Lower lobe of right lung (tissue), 2 donors: Measurements from ENCODE around the gene PHACTR3. TPM values are rescaled to one million over a fixed set of nuclear protein-coding genes. Genes with fewer than 3 reads are reported as not detected.

Experiments
- ATAC-seq, 2 donors: fragments of 200-7000 bp; cut with Tn5 transposase; one replicate each; pipeline ENCODE4 v1.9.1; 2020 to 2022; ENCODE audit warnings: mild to moderate bottlenecking in 2 of 2, moderate library complexity in 2 of 2
- DNase-seq: peaks from one replicate; pipeline ENCODE4 v3.0.0-alpha.2; 2020
- H3K27ac ChIP-seq: fragments of 200-600 bp; one replicate; pipeline ENCODE4 v1.8.0; 2022
- H3K27me3 ChIP-seq: fragments of 200-600 bp; one replicate; pipeline ENCODE4 v1.8.0; 2022; ENCODE audit warnings: low read depth
- H3K36me3 ChIP-seq: fragments of 200-600 bp; one replicate; pipeline ENCODE4 v1.8.0; 2022; ENCODE audit warnings: mild to moderate bottlenecking
- H3K4me1 ChIP-seq: fragments of 200-600 bp; one replicate; pipeline ENCODE4 v1.8.0; 2022
- H3K4me3 ChIP-seq: fragments of 200-600 bp; one replicate; pipeline ENCODE4 v1.8.0; 2022; ENCODE audit warnings: mild to moderate bottlenecking
- H3K9me3 ChIP-seq: fragments of 200-600 bp; one replicate; pipeline ENCODE4 v1.8.0; 2022
- intact Hi-C: fragments of 100-400 bp; cut with DNase I; formaldehyde crosslinking; loops from one replicate; pipeline ENCODE4 v1.11.0; 2022
- total RNA-seq: library from RNA; stranded (reverse); fragmentation: NEBNext Ultra II Directional; extraction: Animal tissue kit (Norgen Biotek cat#: 25700); gene quantifications from one replicate; pipeline ENCODE4 v1.2.1, GENCODE V29; 2021
- TF ChIP-seq, protein P1 (sequence below): fragments of 200-600 bp; IDR thresholded peaks from one replicate; pipeline ENCODE4 v1.8.0; 2022; ENCODE audit warnings: antibody characterized with exemption, mild to moderate bottlenecking
- donor health status: DM: no; HTN: yes; CAD: no; lungs with severe emphysema.

PHACTR3 gene
- total RNA-seq, 1 donor from 2014 or later, result 9.0 TPM

DNA sequence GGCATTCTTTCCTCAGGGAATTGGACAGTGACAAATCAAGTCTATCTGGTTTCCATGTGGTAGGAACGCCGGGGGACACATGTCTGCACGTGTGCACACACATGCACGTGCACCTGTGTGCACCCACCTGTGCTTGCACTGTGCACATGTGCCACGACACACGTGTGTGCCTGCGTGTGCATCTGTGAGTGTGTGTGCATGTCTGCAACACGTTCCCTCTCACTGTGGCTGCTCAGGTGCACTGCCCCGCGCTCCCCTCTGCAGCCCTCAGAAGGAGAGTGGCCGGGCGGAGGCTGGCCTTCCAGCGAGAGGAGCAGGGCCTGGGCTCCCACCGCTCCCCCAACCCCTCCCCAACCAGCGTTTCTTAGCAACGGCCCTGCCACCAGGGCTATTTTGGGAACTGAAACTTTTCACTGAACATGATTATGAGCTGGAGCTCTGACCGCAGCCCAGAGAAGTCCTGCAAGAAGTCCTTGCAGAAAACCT is 147.8 kb downstream of the PHACTR3 start:
- ATAC-seq, result peak in 1 of 2 donors; percentile 58
- Histone ChIP-seq H3K27me3 (peaks cover 52% of the 10 kb centered on the region), H3K27ac (no peak overlapping the region), H3K36me3 (no peaks in the 10 kb centered on the region), H3K4me3 (no peak overlapping the region), H3K9me3 (no peaks in the 10 kb centered on the region), H3K4me1 (peaks cover 16% of the 10 kb centered on the region)
- DNase-seq, result peak; percentile 63
- TF ChIP-seq, protein P1, sequence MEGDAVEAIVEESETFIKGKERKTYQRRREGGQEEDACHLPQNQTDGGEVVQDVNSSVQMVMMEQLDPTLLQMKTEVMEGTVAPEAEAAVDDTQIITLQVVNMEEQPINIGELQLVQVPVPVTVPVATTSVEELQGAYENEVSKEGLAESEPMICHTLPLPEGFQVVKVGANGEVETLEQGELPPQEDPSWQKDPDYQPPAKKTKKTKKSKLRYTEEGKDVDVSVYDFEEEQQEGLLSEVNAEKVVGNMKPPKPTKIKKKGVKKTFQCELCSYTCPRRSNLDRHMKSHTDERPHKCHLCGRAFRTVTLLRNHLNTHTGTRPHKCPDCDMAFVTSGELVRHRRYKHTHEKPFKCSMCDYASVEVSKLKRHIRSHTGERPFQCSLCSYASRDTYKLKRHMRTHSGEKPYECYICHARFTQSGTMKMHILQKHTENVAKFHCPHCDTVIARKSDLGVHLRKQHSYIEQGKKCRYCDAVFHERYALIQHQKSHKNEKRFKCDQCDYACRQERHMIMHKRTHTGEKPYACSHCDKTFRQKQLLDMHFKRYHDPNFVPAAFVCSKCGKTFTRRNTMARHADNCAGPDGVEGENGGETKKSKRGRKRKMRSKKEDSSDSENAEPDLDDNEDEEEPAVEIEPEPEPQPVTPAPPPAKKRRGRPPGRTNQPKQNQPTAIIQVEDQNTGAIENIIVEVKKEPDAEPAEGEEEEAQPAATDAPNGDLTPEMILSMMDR, result no peak
- intact Hi-C loops, result no loop called here

DNA sequence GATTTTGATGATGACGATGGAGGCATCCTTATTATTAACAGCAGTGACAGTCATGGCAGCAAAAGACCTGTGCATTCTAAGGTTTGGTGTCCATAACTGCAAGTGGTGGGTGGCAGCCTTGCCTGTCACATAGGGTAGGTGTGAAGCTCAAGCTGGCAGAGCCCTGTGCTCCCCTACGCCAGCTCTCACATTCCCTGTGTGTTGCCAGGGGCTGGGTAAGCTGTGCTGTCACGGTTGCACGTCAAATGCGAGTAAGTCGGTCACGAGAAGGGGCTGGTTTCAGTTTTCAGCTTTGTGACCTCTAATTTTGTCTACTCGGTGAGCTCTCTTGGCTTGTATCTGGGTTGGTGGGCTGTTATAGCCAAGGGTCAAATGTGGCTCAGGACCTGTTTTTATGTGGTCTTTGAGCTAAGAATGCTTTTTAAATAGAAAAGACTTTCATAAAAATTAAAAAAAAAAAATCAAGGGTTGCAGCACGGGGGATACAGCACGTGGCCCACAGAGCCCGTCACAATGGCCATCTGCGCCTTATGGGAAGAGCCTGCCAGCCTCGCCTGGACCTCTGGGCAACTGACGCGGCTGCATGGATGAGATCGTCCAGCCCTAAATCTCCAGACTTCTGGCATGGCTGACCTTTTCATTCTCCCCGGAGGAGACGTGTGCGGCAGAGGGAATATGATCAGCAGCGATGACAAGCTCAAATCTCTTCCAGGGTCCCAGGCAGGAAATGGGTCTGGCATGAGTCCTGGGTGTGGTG is 148.5 kb downstream of the PHACTR3 start:
- TF ChIP-seq, protein P1, result no peak
- Histone ChIP-seq H3K36me3 (no peaks in the 10 kb centered on the region), H3K9me3 (no peaks in the 10 kb centered on the region), H3K27me3 (peaks cover 54% of the 10 kb centered on the region), H3K27ac (no peak overlapping the region), H3K4me3 (no peak overlapping the region), H3K4me1 (peaks cover 16% of the 10 kb centered on the region)
- DNase-seq (no peak), ATAC-seq (no peak)
- intact Hi-C loops, result no loop called here

DNA sequence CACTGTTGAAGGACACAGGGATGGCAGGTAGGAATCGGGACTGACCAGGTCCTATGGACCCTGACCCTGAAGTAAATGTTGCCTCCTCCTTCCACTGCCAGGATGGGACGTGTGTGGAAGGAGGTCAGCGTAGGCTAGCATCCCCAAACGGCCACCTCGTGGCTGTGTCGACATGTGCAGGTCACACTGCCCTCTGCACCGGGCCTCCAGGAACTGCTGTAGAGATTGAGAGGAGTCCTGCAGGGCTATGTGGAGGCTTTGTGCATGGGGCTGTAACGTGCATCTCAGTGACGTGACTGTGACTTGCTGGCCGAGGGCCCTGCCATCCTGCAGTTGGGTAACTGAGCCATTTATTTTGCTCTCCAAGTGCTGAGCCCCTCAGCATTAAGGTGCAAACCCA is 149.5 kb downstream of the PHACTR3 start:
- Histone ChIP-seq H3K4me1 (peaks cover 16% of the 10 kb centered on the region), H3K9me3 (no peaks in the 10 kb centered on the region), H3K27ac (no peak overlapping the region), H3K36me3 (no peaks in the 10 kb centered on the region), H3K27me3 (peaks cover 51% of the 10 kb centered on the region), H3K4me3 (no peak overlapping the region)
- DNase-seq (no peak), ATAC-seq (no peak)
- TF ChIP-seq, protein P1, result no peak
- intact Hi-C loops, result no loop called here

DNA sequence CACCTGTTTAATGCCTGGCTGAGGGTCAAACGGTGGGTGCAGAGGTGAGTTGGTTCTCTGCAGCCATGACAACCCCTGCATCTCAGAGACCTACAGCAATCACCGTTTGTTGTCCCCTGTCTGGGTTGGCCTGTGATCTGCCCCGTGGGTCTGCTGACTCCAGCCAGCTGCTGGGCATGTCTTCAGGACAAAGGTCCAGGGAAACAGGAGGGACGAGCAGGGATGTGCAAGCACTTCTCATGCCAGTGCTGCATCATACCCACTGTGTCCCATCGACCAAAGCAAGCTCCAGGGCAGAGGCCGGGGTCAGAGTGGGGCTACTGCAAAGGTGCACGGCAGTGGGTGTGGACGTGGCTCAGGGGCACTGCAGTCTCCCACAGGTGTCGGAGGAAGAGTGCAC is 150.2 kb downstream of the PHACTR3 start:
- Histone ChIP-seq H3K9me3 (no peaks in the 10 kb centered on the region), H3K36me3 (no peaks in the 10 kb centered on the region), H3K27ac (no peak overlapping the region), H3K4me3 (no peak overlapping the region), H3K4me1 (peaks cover 16% of the 10 kb centered on the region), H3K27me3 (peaks cover 51% of the 10 kb centered on the region)
- TF ChIP-seq, protein P1, result no peak
- DNase-seq, result no peak
- no peak for ATAC-seq
- intact Hi-C loops, result no loop called here

DNA sequence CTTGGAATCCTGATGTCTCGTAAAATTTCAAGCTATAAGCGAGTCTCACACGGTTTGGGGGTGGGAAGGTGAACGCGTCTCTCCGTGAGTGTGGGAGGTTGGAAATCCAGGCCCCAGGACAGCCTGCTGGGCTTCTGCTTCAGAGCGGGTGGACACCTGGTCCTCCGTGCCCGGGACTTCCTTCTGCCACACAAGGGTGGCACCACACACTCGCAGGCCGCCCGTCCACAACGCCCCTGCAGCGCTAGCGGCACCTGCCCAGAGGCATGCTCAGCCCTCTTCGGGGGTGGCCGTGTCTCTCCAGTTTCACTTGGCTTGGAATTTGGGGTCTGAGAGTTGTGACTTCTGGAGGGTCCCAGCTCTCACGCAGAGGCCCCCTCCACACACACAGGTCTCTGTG is 151.9 kb downstream of the PHACTR3 start:
- Histone ChIP-seq H3K27me3 (peaks cover 40% of the 10 kb centered on the region), H3K9me3 (no peaks in the 10 kb centered on the region), H3K36me3 (no peaks in the 10 kb centered on the region), H3K27ac (no peak overlapping the region), H3K4me3 (no peak overlapping the region), H3K4me1 (peaks cover 16% of the 10 kb centered on the region)
- no peak for DNase-seq
- no peak for ATAC-seq
- intact Hi-C loops, result no loop called here
- TF ChIP-seq, protein P1, result no peak
